Caki2 (cell line): Measurements from ENCODE around the gene GNAQ. TPM values are rescaled to one million over a fixed set of nuclear protein-coding genes. Genes with fewer than 3 reads are reported as not detected.
"Not testable (repeated sequence)": the region's sequence is repeated elsewhere in the genome, so short reads cannot be mapped to it uniquely, and the experiment has no call there.

Experiments
- DNase-seq: peaks from one replicate; pipeline ENCODE4 v3.0.0-alpha.2; 2015; ENCODE audit warnings: low read depth
- in situ Hi-C: cut with HindIII; loops from 2 replicates; pipeline ENCODE4 v1.10.0; 2016; ENCODE audit warnings: low sequenced_read_pairs, low pct_unique_long_range_greater_than_20kb, mixed read lengths
- total RNA-seq: library from RNA; depleted of rRNA; stranded (reverse); fragments of >200 nt; shearing (Covaris generic); gene quantifications from 2 replicates; pipeline ENCODE4 v1.2.3, GENCODE V29; 2014; ENCODE audit warnings: low replicate concordance; rRNA removed

The GNAQ gene
- total RNA-seq = 12.4 and 37.2 TPM in 2 replicates

DNA sequence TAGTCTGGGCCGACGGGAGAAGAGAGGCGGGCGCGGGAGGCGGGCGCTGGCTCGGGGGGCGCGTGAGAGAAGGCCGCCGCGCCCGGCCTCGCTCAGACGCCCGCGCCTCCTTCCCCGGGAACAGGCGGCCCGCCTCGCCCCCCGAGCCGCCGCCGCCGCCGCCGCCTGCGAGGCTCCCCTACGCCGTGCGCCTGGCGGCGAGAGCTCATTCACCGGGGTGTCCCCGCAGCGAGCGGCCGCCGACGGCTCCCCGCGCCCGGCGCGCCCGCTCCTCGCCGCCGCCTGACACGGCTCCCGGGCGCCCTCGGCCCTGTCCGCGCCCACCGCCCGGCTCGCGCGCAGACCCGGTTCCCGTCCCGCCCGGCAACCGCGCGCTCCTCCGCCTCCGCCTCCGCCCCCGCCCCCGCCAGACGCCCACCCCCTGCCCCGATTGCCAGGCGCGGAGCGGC is at the start of gene GNAQ:
TSS of gene GNAQ (minus strand) at position 368 of the 449 bp plus-strand sequence. CDS start 576 bp downstream, outside the sequence.
- no peak for DNase-seq
- in situ Hi-C loops = no loop called here

DNA sequence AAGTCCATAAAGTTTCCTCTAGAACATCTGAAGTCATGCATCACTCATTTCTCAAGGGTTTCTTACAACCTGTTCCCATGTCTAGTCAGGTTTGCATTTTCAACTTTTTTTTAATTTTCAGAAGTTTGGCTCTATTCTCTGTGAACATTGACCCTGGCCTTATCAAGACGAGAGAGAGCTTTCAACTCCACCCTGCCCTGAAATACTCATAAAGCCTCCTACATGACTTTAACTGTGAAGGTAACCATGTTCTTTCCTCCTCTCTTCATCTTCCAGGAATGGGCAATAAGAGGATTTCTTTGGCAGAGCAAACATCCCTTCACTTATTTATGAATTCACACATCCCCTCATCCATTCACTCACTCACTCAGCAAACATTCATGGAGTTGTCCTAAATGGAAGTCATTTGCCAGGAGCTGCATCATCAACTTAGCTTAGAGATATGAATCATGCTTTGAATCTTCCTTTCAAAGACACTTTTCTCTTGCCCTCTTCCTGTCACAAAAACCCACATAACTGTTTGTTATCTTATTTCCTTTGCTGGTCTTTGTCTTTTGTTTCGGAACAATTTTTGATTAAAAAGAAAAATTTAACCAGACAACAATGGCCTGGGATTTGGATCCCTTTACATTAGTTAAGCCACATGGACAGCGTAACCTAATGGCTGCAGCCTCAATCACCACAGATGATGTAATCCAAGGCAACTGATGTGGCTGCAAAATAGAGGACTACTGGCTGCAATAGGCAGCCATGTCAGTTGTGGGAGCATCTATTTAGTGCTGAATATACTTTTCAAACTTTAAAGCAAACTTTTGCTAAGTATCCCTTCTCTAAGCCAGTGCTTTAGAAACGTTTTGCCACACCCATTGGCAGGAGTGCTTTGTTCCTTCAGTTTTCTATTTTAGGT is 43.0 kb upstream of the GNAQ start:
- in situ Hi-C loops = no loop called here

DNA sequence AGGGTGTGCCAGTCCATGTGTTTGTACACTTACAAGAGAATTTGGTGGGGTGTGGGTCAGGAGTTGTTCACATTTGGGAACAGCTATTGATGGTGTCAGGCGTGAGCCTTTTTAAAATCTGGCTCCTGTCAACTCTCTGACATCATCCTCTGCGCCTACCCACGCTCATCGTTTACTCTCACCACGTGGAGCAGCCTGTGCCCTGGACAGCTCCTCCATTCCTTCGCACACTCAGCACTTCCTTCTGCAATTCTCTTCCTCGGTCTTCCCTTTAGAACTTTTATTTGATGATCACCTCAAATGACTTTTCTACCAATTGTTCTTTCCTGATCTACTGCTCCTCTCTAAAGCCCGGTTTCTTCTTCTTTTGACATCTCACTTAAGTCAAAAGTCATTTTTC is 42.1 kb upstream of the GNAQ start:
- no peak for DNase-seq
- in situ Hi-C loops = no loop called here

More for the DNA sequence above, 43.0 kb upstream of the GNAQ start:
- DNase-seq = no peak

GRCh38 chr9:78072586-78073199 is 41.1 kb upstream of the GNAQ start:
- no peak for DNase-seq
- in situ Hi-C loops = no loop called here

- DNase-seq = no peak
- in situ Hi-C loops = no loop called here
Observed at GRCh38 chr9:78070521-78070920, 38.9 kb upstream of the GNAQ start.

GRCh38 chr9:78064075-78064474 is 32.5 kb upstream of the GNAQ start:
- in situ Hi-C loops = no loop called here

GRCh38 chr9:78062710-78063109 is 31.1 kb upstream of the GNAQ start:
- no peak for DNase-seq
- in situ Hi-C loops = no loop called here

More at GRCh38 chr9:78064075-78064474, 32.5 kb upstream of the GNAQ start:
- DNase-seq = no peak

DNA sequence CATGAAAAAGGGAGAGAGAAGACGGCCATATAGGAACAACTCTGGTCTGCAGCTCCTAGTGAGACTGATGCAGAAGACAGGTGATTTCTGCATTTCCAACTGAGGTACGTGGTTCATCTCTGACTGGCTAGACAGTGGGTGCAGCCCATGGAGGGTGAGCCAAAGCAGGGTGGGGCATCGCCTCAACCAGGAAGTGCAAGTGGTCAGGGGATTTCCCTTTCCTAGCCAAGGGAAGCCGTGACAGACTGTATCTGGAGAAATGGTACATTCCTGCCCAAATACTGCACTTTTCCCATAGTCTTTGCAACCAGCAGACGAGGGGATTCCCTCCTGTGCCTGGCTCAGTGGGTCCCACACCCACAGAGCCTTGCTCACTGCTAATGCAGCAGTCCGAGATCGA is 22.6 kb upstream of the GNAQ start:
- DNase-seq, in situ Hi-C loops: not testable (repeated sequence)

GRCh38 chr9:78053627-78054026 is 22.0 kb upstream of the GNAQ start:
- DNase-seq = no peak
- in situ Hi-C loops = no loop called here

DNA sequence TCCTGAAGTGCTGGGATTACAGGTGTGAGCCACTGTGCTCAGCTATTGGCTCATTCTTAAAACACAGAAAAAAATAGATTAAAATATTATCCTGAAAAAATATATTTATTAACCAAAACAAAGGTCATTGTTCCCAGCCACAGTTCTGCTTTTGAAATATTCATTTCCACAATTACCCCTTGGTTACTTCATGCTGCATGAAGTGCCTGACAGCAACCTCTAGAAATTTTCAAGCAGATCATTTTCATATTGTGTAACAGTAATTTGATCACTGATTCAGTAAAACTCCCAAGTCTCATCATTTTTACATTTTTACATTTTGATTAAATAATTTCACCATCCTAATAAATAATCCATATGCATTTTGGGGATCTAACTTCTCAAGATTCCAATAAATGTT is 18.8 kb upstream of the GNAQ start:
- in situ Hi-C loops = no loop called here
- DNase-seq = no peak

- in situ Hi-C loops = no loop called here
- no peak for DNase-seq
Observed at GRCh38 chr9:78049484-78049883, 17.9 kb upstream of the GNAQ start.

- DNase-seq = no peak
- in situ Hi-C loops = no loop called here
Observed at GRCh38 chr9:78047106-78047505, 15.5 kb upstream of the GNAQ start.

- DNase-seq = no peak
- in situ Hi-C loops = no loop called here
Observed at GRCh38 chr9:78046112-78046511, 14.5 kb upstream of the GNAQ start.

DNA sequence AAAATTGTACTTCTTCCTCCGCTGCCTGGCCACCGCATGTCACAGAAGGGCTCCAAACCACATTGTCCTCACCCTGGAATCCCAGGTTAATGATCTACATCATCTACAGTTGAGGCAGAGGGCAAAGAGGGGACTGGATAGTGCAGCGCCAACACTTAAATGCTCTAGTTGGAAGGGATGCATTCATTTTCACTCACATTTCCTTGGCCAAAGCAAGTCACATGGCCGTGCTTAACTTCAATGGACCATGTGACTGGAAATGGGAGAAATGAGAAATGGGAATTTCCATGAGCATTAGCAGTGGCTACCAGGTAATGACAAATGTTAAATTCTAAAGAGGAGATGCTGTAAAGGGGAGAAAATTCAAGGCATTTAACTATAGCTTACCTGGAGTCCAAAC is 13.3 kb upstream of the GNAQ start:
- DNase-seq = no peak
- in situ Hi-C loops = no loop called here

DNA sequence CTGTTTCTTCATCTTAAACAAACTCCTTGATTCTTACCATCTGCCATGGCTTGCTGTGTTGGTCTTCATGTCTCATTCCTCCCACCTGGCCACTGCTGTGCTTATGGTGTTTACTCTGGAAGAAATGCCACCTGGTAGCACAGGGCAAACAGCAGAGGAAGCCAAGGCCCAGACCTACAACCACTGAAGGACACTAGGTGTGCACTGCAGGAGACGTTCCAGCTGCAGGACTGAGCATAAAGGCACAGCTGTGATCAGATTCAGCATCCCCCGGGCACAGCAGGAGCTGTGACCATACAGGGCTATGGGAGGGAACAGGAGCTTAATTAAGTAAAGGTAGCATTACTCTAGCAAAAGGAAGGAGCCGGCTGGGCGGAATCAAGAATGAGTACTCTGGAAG is 12.6 kb upstream of the GNAQ start:
- in situ Hi-C loops = no loop called here
- DNase-seq = no peak

- DNase-seq = no peak
- in situ Hi-C loops = no loop called here
Observed at GRCh38 chr9:78041971-78042370, 10.4 kb upstream of the GNAQ start.

DNA sequence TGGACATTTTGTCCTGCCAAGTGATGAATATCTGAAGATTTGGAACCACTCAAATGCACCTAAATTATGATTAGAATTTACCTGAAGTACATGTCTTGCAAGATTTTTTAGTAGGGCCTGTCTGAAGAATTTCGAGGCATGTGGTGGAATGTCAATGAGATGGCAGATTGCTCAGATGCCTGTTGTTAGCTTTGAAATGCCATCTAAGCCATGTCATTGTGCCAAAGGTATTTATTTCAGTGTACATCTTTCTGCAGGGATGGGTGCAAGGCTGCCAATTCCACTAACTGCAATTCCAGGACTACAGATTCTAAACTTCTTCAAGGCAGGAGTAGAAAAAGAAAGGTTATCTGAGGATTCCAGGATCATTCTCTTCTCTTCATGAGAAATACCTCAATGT is 9.1 kb upstream of the GNAQ start:
- in situ Hi-C loops = no loop called here
- DNase-seq = no peak

GRCh38 chr9:78038620-78039300 is 7.1 kb upstream of the GNAQ start:
- no peak for DNase-seq
- in situ Hi-C loops = no loop called here
